SU-DHL-6 (cell line): ENCODE results near the gene TMEM119.
A peak's percentile ranks its signal among the peaks of the same experiment; 100 is the strongest.
"Not testable (repeated sequence)": the region's sequence is repeated elsewhere in the genome, so short reads cannot be mapped to it uniquely, and the experiment has no call there.

Source experiments
- H2AFZ ChIP-seq: fragments of 200-600 bp; sonication (generic); 2 replicates; pipeline ENCODE4 v1.6.1; 2014; ENCODE audit warnings: low read depth, mild to moderate bottlenecking, moderate library complexity, mixed read lengths, antibody characterized with exemption, low read length; ENCODE audit not compliant: severe bottlenecking
- H3F3A ChIP-seq: fragments of 200-600 bp; shearing (Covaris generic); 2 replicates; pipeline ENCODE4 v1.6.0; 2016; ENCODE audit warnings: antibody characterized with exemption, mild to moderate bottlenecking; ENCODE audit not compliant: insufficient read depth
- H3K27ac ChIP-seq: fragments of 200-600 bp; sonication (generic); 2 replicates; pipeline ENCODE4 v1.5.1; 2016; ENCODE audit warnings: low read depth, mild to moderate bottlenecking, low read length, moderate library complexity, mixed read lengths
- H3K27me3 ChIP-seq: fragments of 200-600 bp; sonication (generic), shearing (Covaris generic); 2 replicates; pipeline ENCODE4 v1.6.0; 2014; ENCODE audit warnings: mild to moderate bottlenecking, low read length
- H3K36me3 ChIP-seq: fragments of 200-600 bp; sonication (generic); 2 replicates; pipeline ENCODE4 v1.6.1; 2014; ENCODE audit warnings: mild to moderate bottlenecking, low read length, mixed read lengths
- H3K4me2 ChIP-seq: fragments of 300-600, 200-600 bp; shearing (Covaris generic), sonication (generic); 2 replicates; pipeline ENCODE4 v1.6.0; 2014; ENCODE audit warnings: low read length, low read depth, mild to moderate bottlenecking; ENCODE audit not compliant: poor library complexity, severe bottlenecking
- H3K4me3 ChIP-seq: fragments of 200-600 bp; sonication (generic); 2 replicates; pipeline ENCODE4 v1.5.1; 2014; ENCODE audit warnings: antibody characterized with exemption, low read length, mild to moderate bottlenecking, mixed read lengths; ENCODE audit not compliant: insufficient read depth, poor library complexity, severe bottlenecking
- H3K79me2 ChIP-seq: fragments of 200-600 bp; sonication (generic); 2 replicates; pipeline ENCODE4 v1.6.1; 2014; ENCODE audit warnings: mild to moderate bottlenecking, low read length, moderate library complexity; ENCODE audit not compliant: insufficient read depth
- H3K9ac ChIP-seq: fragments of 200-600 bp; sonication (generic); 2 replicates; pipeline ENCODE4 v1.7.0; 2014; ENCODE audit warnings: mild to moderate bottlenecking, low read length
- H3K9me2 ChIP-seq: fragments of 200-600 bp; sonication (generic); replicated peaks from 2 replicates; pipeline ENCODE4 v1.6.1; 2014; ENCODE audit warnings: low read length; ENCODE audit not compliant: insufficient read depth
- H3K9me3 ChIP-seq: fragments of 200-600 bp; sonication (generic); 2 replicates; pipeline ENCODE4 v1.6.1; 2014; ENCODE audit warnings: low read length, mixed read lengths; ENCODE audit not compliant: insufficient read depth
- H4K20me1 ChIP-seq: fragments of 200-600 bp; sonication (generic); 2 replicates; pipeline ENCODE4 v1.6.1; 2014; ENCODE audit warnings: low read depth, mild to moderate bottlenecking, antibody characterized with exemption, low read length, moderate library complexity, mixed read lengths
- CTCF ChIP-seq: fragments of 200-600 bp; sonication (generic); IDR thresholded peaks from one replicate; pipeline ENCODE4 v1.5.1; 2017; ENCODE audit warnings: antibody characterized with exemption, mild to moderate bottlenecking, low read length, moderate library complexity; ENCODE audit not compliant: insufficient read depth, poor library complexity, severe bottlenecking
- EZH2phosphoT487 ChIP-seq: fragments of 200-600 bp; sonication (generic), shearing (Covaris generic); conservative IDR thresholded peaks from 2 replicates; pipeline ENCODE4 v1.6.1; 2018; ENCODE audit warnings: mild to moderate bottlenecking, antibody characterized with exemption, low read length, moderate library complexity, mixed read lengths

TMEM119 gene

DNA sequence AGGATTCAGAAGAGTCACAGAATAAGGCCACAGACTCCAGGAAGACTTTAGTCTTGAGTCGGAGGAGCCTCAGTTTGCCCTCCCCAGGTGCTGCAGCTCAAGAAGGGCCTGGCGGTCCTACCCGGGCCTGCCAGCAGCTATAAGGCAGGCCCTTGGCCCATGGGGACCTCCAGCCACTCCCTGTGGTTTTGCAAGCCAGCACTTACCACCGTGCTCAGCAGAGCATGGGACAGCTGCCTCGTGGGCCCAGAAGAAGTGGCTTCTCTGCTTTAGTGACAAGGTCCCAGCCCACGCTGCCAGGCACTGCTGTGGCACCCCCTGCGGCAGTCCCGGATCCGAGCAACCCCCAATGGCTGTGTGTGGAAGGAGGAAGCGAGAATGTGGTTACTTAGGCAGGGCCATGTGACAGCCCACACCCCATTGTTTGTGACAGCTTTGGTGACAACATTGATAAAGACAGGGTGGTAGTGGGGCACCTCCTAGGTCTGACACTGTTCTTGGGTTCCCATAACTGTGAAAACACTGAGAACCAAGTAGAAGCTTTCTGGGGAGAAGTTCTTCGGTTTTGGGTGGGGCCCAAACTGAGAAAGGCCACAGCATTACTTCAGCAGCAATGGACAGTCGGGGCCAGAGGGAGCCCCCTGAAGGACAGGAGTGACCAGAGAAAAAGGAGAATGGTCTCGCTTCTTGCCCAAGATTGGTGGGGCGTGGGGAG lies 35.8 kb upstream of the TMEM119 start, which contains the start of gene SELPLG:
Gene SELPLG, minus strand, starts transcription at position 361 of the 715 bp plus-strand sequence. CDS start 9,587 bp downstream, outside the sequence.
- Histone ChIP-seq H3F3A (peaks cover 42% of the 10 kb centered on the region), H3K4me2 (peak within 1 kb of the TSS; percentile 64)

DNA sequence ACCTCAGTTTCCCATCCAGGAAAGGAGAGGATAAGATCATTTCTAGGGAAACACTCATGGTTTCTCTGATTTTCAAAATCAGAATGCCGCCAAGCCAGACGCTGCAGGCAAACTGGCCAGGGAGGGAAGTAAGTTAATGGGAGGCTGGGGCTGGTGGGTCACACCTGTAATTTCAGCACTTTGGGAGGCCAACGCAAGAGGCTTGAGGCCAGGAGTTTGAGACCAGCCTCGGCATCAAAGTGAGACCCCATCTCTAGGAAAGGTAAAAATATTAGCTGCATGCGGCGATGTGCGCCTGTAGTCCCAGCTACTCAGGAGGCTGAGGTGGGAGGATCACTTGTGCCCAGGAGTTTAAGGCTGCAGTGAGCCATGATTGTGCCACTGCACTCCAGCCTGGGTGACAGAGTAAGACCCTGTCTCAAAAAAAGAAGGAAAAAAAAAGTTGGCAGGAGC lies 35.2 kb upstream of the TMEM119 start:
- Histone ChIP-seq H3K4me3 (peak overlapping the region; percentile 26), H4K20me1 (no peaks in the 10 kb centered on the region), H3K27ac (peak overlapping the region; percentile 96), H3K36me3 (no peaks in the 10 kb centered on the region), H3K79me2 (no peaks in the 10 kb centered on the region), H3K4me2 (peak overlapping the region; percentile 53), H3F3A (peaks cover 42% of the 10 kb centered on the region), H3K9ac (peak overlapping the region; percentile 24; the same call in 1 of the 2 replicates), H3K9me3 (no peaks in the 10 kb centered on the region), H2AFZ (no peak overlapping the region), H3K27me3 (no peaks in the 10 kb centered on the region), H3K9me2 (no peaks in the 10 kb centered on the region)
- no peak for TF ChIP-seq EZH2phosphoT487
- TF ChIP-seq CTCF = no peak

More for the DNA sequence above, 35.8 kb upstream of the TMEM119 start, which contains the start of gene SELPLG:
- Histone ChIP-seq H3K9me3 (no peaks in the 10 kb centered on the region), H3K27me3 (no peaks in the 10 kb centered on the region; the same call in 1 of the 2 replicates), H3K9me2 (no peaks in the 10 kb centered on the region), H3K9ac (peak within 1 kb of the TSS; percentile 24; the same call in 1 of the 2 replicates), H4K20me1 (no peaks in the 10 kb centered on the region), H3K27ac (peak within 1 kb of the TSS; percentile 96), H3K79me2 (no peaks in the 10 kb centered on the region), H3K4me3 (peak within 1 kb of the TSS; percentile 26), H2AFZ (no peak within 1 kb of the TSS), H3K36me3 (no peaks in the 10 kb centered on the region)
- TF ChIP-seq CTCF (peak; percentile 17), EZH2phosphoT487 (no peak)

DNA sequence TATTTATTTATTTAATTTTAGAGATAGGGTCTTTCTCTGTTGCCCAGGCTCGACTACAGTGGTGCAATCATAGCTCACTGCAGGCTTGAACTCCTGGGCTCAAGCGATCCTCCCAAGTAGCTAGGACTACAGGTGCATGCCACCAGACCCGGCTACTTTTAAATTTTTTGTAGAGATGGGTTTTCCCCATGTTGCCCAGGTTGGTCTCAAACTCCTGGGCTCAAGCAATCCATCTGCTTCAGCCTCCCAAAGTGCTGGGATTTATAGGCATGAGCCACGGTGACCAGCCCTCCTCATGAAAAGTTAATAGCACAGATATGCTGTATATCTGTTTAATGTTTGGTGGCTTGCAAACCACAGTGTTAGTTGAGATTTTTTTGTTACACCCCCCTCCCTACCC lies 33.4 kb upstream of the TMEM119 start:
- H3K9me2 ChIP-seq, H3K9me3 ChIP-seq, H3K27ac ChIP-seq, H3K79me2 ChIP-seq, H4K20me1 ChIP-seq, H2AFZ ChIP-seq, H3K4me3 ChIP-seq, H3K36me3 ChIP-seq, H3K27me3 ChIP-seq, H3K9ac ChIP-seq: not testable (repeated sequence)
- peak overlapping the region; percentile 53 for H3K4me2 ChIP-seq
- peaks cover 37% of the 10 kb centered on the region for H3F3A ChIP-seq
